ENCODE measurements around the gene TSPAN31. TPM values are rescaled to one million over a fixed set of nuclear protein-coding genes. Genes with fewer than 3 reads are reported as not detected.

The TSPAN31 gene
- total RNA-seq, 4 donors from 2014 or later = 47.1 to 115 (median 80.1) TPM

GRCh38 chr12:57769594-57769993 lies 24.8 kb downstream of the TSPAN31 start:
- no peak overlapping the region for H3K27ac ChIP-seq
- DNase-seq (ENCODE audit: low spot score in 2 of 2) = no peak
- 90 to 98% methylated on average over 10 to 11 of the region's 11 CpGs for WGBS, 2 donors
- peaks cover 0 to 53% (median 35%) of the 10 kb centered on the region in 4 donors for H3K4me1 ChIP-seq
- TF ChIP-seq EP300 (IDR thresholded peaks at IDR 0.05) (no peak), CTCF (IDR thresholded peaks at IDR 0.05) (no peak), POLR2A (IDR thresholded peaks at IDR 0.05) (no peak)
- H3K36me3 ChIP-seq = peaks cover 0 to 34% (median 0%) of the 10 kb centered on the region in 3 donors
- no peak overlapping the region for H3K4me3 ChIP-seq
- H3K27me3 ChIP-seq = peaks cover 2 to 28% of the 10 kb centered on the region in 2 donors
- no peaks in the 10 kb centered on the region for H3K9me3 ChIP-seq

GRCh38 chr12:57770734-57771133 lies 25.9 kb downstream of the TSPAN31 start:
- 76 to 84% methylated on average over 4 of the region's 4 CpGs for WGBS, 2 donors
- Histone ChIP-seq H3K27me3 (peaks cover 0 to 17% of the 10 kb centered on the region in 2 donors), H3K36me3 (peaks cover 0 to 41% (median 0%) of the 10 kb centered on the region in 3 donors), H3K4me3 (no peak overlapping the region), H3K4me1 (peaks cover 0 to 42% (median 24%) of the 10 kb centered on the region in 4 donors), H3K27ac (no peak overlapping the region), H3K9me3 (no peaks in the 10 kb centered on the region)
- DNase-seq (ENCODE audit: low spot score in 2 of 2) = no peak
- TF ChIP-seq EP300 (IDR thresholded peaks at IDR 0.05) = no peak
- TF ChIP-seq POLR2A (IDR thresholded peaks at IDR 0.05) = no peak
- TF ChIP-seq CTCF (IDR thresholded peaks at IDR 0.05) = no peak

GRCh38 chr12:57771236-57771872 lies 26.5 kb downstream of the TSPAN31 start:
- DNase-seq (ENCODE audit: low spot score in 2 of 2) = peak; percentile 65 to 90
- WGBS, 2 donors = 1 to 2% methylated on average over 16 of the region's 16 CpGs
- Histone ChIP-seq H3K4me3 (peak overlapping the region; percentile 82 to 92 (median 88)), H3K27me3 (peaks cover 0 to 10% of the 10 kb centered on the region in 2 donors), H3K27ac (peak overlapping the region; percentile 77 to 96 (median 89)), H3K4me1 (peaks cover 0 to 35% (median 18%) of the 10 kb centered on the region in 4 donors), H3K36me3 (peaks cover 0 to 47% (median 0%) of the 10 kb centered on the region in 3 donors), H3K9me3 (no peaks in the 10 kb centered on the region)
- TF ChIP-seq EP300 (IDR thresholded peaks at IDR 0.05) = no peak
- no peak for TF ChIP-seq POLR2A (IDR thresholded peaks at IDR 0.05)
- TF ChIP-seq CTCF (IDR thresholded peaks at IDR 0.05) = no peak

GRCh38 chr12:57771873-57772428 lies 27.1 kb downstream of the TSPAN31 start, which contains the start of gene METTL1:
Gene METTL1 (minus strand): TSS chr12:57772105. CDS start chr12:57772083, 22 bp downstream.
- peaks cover 0 to 29% (median 12%) of the 10 kb centered on the region in 4 donors for H3K4me1 ChIP-seq
- peak within 1 kb of the TSS; percentile 82 to 92 (median 88) for H3K4me3 ChIP-seq
- H3K27me3 ChIP-seq = peaks cover 0 to 5% of the 10 kb centered on the region in 2 donors
- DNase-seq (ENCODE audit: low spot score in 2 of 2) = peak; percentile 87 to 93
- peak within 1 kb of the TSS; percentile 77 to 96 (median 89) for H3K27ac ChIP-seq
- H3K36me3 ChIP-seq = peaks cover 0 to 52% (median 0%) of the 10 kb centered on the region in 3 donors
- WGBS, 2 donors = 0% methylated on average over 13 to 18 of the region's 28 CpGs
- TF ChIP-seq POLR2A (IDR thresholded peaks at IDR 0.05) (peak; percentile 40 to 59), CTCF (IDR thresholded peaks at IDR 0.05) (peak in 2 of 5 experiments; percentile 14 to 50), EP300 (IDR thresholded peaks at IDR 0.05) (peak; percentile 88 to 90)
- no peaks in the 10 kb centered on the region for H3K9me3 ChIP-seq
